ENCODE measurements around the gene WASHC4.

DNA sequence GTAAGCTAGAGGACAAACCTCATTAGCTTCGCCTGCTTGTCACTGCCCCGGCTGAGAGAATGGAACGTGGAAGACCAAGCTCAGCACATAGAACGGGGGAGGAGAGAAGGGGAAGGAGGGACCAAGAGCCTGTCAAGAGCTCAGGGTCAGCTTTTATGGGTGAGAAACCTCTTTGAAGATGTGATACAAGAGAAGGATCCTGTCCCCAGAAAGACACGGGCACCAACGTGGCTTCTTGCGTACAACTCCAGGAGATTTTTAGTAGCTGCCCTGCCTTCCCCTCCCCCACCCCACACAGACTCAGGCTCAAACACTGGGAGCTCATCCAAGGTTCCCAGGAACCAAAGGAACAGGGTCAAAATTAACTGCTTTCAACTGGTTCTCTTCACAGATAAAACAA, 93.8 kb downstream of the WASHC4 start:
- TF ChIP-seq SP1 (IDR thresholded peaks at IDR 0.05; ENCODE audit: low read depth) = no peak
- TF ChIP-seq, protein P1, sequence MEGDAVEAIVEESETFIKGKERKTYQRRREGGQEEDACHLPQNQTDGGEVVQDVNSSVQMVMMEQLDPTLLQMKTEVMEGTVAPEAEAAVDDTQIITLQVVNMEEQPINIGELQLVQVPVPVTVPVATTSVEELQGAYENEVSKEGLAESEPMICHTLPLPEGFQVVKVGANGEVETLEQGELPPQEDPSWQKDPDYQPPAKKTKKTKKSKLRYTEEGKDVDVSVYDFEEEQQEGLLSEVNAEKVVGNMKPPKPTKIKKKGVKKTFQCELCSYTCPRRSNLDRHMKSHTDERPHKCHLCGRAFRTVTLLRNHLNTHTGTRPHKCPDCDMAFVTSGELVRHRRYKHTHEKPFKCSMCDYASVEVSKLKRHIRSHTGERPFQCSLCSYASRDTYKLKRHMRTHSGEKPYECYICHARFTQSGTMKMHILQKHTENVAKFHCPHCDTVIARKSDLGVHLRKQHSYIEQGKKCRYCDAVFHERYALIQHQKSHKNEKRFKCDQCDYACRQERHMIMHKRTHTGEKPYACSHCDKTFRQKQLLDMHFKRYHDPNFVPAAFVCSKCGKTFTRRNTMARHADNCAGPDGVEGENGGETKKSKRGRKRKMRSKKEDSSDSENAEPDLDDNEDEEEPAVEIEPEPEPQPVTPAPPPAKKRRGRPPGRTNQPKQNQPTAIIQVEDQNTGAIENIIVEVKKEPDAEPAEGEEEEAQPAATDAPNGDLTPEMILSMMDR (IDR thresholded peaks at IDR 0.05 in 2 of 3, conservative IDR thresholded peaks at IDR 0.05 in 1 of 3; ENCODE audit: borderline replicate concordance in 1 of 3, insufficient read depth in 1 of 3, low read depth in 2 of 3, low read length in 2 of 3) = no peak

All from HCT116 (cell line).